ENCODE data around the gene ULBP1.

GRCh38 chr6:149951626-149952025 is 12.1 kb upstream of the ULBP1 start:
- TF ChIP-seq POLR2AphosphoS5 (IDR thresholded peaks at IDR 0.05; ENCODE audit: low read depth, low read length) (no peak), SPI1 (IDR thresholded peaks at IDR 0.05; ENCODE audit: low read depth, low read length) (no peak), POLR2A (IDR thresholded peaks at IDR 0.05; ENCODE audit: low read depth, low read length) (no peak), TAF1 (IDR thresholded peaks at IDR 0.05; ENCODE audit: low read depth, low read length) (no peak), PAX5 (IDR thresholded peaks at IDR 0.05; ENCODE audit: insufficient read depth, low read length, severe bottlenecking) (no peak), POU2F2 (IDR thresholded peaks at IDR 0.05; ENCODE audit: low read depth, low read length) (no peak)

Data from GM12891 (cell line).